GM18507 (cell line): ENCODE data around the gene SNAPC4.

Experiments
- DNase-seq: peaks from one replicate; pipeline ENCODE4 v3.0.0; 2011; ENCODE audit warnings: low read depth; ENCODE audit not compliant: insufficient read length; ENCODE audit errors: extremely low spot score
- FAIRE-seq: peaks from 2 replicates; lab custom pipeline; 2011; peaks lifted over from hg19 to GRCh38; lab: Jason Lieb, UNC

Gene SNAPC4

DNA sequence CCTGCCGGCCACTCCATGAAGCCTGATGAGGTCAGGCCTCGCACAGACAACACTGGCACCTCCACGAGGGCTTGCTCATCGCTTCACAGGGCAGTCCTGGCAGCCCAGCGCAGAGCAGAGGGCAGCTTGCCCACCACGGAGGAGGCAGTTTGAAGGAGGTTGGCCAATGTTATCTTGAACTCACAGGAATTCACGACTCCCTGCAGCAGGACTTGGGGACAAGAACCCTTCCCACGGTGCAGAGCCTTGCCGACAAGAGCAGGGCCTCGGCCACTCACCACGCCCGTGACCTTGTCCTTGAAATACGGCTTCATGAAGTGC, 5.0 kb downstream of the SNAPC4 start:
- DNase-seq (no peak), FAIRE-seq (no peak)

- no peak for FAIRE-seq
- DNase-seq: no peak
Observed at GRCh38 chr9:136394312-136395019, 5.5 kb downstream of the SNAPC4 start.

GRCh38 chr9:136393531-136393930, 6.4 kb downstream of the SNAPC4 start:
- FAIRE-seq (no peak), DNase-seq (no peak)

DNA sequence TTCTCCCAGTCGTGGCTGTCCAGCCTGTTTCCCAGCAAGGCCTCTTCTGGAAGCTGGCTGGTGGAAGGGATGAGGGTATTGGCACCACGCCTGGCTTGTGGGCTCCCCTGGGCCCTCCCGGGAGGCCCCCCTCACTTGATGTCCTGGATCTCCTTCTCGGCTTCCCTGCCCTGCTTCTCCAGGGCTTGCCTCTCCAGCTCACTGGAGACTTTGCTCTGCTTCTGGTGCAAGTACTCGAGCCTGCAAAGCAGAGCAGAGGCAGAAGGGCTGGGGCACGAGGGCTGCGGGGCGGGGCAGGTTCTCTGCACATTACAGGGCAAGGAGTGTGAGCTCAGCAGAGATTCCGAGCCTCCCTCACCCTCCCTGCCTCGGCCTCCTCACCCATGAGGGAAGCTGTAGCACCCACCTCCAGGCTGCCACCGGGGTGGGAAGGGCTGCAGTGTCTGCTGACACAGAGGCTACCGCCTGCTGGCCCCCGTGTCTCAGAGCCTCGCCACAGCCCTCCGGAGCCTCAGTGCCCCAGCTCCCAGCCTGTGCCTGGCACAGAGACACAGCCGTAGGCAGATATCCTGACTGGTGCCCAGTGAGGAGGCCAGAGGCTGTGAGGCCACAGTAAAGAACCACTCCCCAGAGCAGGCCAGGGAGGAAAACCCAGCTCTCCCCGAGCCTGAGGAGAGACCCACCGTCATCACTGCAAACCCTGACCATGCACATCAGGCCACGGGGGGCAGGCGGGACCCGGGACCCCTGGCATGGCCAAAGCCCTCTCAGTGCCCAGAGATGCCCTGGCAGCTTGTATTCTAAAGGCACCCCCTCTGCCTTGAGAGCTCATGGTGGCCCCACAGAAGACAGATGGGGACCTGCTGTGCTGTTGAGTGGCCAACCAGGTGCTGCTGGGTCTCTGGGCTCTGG, 7.2 kb downstream of the SNAPC4 start:
- no peak for DNase-seq
- FAIRE-seq: no peak

GRCh38 chr9:136391737-136392537, 8.0 kb downstream of the SNAPC4 start:
- FAIRE-seq: no peak

GRCh38 chr9:136389396-136389795, 10.6 kb downstream of the SNAPC4 start:
- no peak for FAIRE-seq
- no peak for DNase-seq

More at GRCh38 chr9:136391737-136392537, 8.0 kb downstream of the SNAPC4 start:
- no peak for DNase-seq

- FAIRE-seq (no peak), DNase-seq (no peak)
Observed at GRCh38 chr9:136387217-136387616, 12.8 kb downstream of the SNAPC4 start.

DNA sequence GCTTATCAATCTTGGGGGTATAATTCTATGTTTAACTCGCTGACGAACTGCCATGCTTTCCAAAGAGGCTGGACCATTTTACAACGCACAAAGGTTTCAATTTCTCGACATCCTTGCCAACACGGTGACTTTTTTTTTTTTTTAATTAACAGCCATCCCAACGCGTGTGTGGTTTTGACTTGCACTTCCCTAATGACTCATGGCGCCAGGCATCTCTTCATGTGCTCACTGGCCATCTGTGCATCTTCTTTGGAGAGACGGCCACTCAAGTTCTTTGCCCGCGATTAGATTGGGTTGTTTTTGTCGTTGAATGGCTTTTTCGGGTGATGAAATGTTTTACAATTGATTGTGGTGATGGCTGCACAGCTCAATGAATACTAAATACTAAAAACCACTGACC, 14.0 kb downstream of the SNAPC4 start:
- no peak for DNase-seq
- FAIRE-seq: no peak

DNA sequence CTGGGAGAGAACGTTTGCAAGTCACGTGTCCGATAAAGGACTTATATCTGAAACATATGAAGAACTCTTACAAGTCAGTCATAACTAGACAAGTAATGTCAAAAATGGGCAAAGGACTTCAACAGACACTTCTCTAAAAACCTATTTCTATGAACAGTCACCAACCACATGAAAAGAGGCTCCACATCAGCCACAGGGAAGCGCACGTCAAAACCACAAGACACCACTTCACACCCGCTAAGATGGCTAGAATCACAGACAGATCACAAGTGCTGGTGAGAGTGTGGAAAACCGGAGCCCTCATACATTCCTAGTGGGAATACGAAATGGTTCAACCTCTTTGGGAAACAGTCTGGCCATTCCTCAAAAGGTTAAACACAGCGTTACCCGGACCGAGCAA, 15.0 kb downstream of the SNAPC4 start:
- FAIRE-seq (no peak), DNase-seq (no peak)

- FAIRE-seq (no peak), DNase-seq (no peak)
Observed at GRCh38 chr9:136383436-136383835, 16.5 kb downstream of the SNAPC4 start.

DNA sequence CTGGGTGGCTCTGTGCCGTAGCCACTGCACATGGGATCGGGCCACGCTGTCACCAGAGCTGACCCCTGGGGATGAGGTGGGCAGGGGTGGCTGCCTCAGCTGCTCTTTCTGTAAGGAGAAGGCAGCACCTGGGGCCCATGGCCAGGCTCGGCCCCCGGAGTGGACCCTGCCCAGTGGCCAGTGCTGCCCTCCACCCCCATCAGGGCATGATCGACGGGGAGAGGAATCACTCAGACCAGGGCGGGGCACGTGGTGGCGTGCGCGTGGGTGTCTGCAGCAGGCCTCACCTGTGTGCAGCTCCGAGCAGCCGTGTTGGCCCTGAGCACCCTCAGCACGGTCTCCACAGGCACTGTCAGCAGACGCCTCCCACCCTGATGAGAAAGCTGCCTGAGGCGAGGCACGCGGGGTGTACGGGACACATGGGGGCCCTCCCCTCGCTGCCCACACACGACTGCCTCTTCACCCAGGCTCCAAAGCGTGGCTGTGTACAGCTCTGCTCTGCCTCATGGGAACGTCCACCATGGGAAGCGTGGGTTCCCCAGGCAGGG, 17.9 kb downstream of the SNAPC4 start:
- FAIRE-seq: no peak

GRCh38 chr9:136381311-136381710, 18.7 kb downstream of the SNAPC4 start:
- no peak for FAIRE-seq
- DNase-seq: no peak

More for the DNA sequence above, 17.9 kb downstream of the SNAPC4 start:
- no peak for DNase-seq

GRCh38 chr9:136380381-136380780, 19.6 kb downstream of the SNAPC4 start:
- DNase-seq (no peak), FAIRE-seq (no peak)

DNA sequence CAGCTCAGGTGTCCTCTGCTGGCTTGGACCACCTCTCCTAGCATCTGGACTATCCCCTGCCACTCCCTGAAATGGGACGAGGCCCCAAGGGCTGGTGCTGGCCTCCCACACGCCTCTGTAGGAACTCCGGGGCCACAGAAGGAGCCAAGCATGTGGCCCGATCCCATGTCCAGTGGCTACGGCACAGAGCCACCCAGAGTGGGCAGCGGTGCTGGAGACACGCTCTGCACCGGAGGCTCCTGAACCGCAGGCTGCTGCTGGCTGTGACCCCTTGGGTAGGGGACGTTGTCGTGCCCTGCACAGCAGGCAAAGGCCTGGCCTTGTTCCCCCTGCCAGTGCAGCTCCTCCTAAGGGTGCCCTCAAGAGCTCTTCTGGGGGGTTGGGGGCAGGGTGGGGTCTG, 20.1 kb downstream of the SNAPC4 start:
- no peak for FAIRE-seq
- no peak for DNase-seq

GRCh38 chr9:136379401-136379800, 20.6 kb downstream of the SNAPC4 start:
- DNase-seq (no peak), FAIRE-seq (no peak)

- no peak for DNase-seq
- FAIRE-seq: no peak
Observed at GRCh38 chr9:136379003-136379287, 21.0 kb downstream of the SNAPC4 start.

GRCh38 chr9:136378170-136379002, 21.6 kb downstream of the SNAPC4 start:
- DNase-seq: no peak
- FAIRE-seq: no peak

DNA sequence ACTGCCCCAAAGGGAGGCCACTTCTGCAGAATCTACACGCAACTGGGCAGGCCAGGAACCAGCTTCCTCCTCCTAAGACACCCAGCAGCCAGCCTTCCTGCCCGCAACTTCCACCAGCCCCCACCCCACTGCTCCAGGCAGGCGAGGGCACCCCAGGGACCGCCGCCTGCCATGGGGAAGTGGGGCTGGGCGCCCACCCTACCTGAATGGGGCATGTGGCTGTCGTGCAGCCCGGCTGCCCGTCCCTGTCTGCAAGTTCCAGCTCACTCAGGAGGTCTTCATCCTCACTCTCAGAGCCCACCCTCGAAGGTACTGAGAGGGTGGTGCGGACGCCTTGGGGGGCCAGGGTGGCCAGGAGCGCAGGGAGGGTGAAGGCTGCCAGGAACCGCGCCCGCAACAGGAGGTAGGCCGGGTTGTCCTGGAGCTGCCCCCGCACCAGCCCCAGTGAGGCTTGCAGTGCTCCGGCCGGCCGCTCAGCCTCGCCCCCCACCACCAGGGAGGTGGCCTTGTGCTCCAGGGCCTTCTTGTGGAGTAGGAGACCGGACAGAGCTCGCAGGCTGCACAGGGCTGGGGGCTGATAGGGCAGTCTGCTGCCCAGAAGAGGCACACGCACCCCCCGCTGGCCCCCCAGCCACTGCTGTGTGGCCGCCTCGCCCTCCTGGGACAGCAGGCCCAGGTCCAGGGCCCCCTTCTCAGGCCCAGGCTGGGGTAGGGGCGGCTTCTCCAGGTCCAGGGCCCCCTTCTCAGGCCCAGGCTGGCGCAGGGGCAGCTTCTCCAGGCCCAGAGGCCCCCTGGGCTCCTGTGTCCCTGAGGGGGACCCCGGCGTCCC, 22.4 kb downstream of the SNAPC4 start:
- DNase-seq (no peak), FAIRE-seq (no peak)
